22Rv1 (cell line): ENCODE measurements around the gene ATF1.
"Not testable (repeated sequence)": the region's sequence is repeated elsewhere in the genome, so short reads cannot be mapped to it uniquely, and the experiment has no call there.

Experiments
- H3K27ac ChIP-seq: fragments of 450-650 bp; 2 replicates; pipeline ENCODE4 v1.5.1; 2017
- ZFX ChIP-seq: fragments of 450-650 bp; IDR thresholded peaks from 2 replicates; pipeline ENCODE4 v1.6.1; 2017; ENCODE audit warnings: antibody characterized with exemption, borderline replicate concordance
- TF ChIP-seq, protein P1 (sequence below): fragments of 450-650 bp; IDR thresholded peaks from 2 replicates; pipeline ENCODE4 v1.5.1; 2017; ENCODE audit warnings: mild to moderate bottlenecking

Gene ATF1

DNA sequence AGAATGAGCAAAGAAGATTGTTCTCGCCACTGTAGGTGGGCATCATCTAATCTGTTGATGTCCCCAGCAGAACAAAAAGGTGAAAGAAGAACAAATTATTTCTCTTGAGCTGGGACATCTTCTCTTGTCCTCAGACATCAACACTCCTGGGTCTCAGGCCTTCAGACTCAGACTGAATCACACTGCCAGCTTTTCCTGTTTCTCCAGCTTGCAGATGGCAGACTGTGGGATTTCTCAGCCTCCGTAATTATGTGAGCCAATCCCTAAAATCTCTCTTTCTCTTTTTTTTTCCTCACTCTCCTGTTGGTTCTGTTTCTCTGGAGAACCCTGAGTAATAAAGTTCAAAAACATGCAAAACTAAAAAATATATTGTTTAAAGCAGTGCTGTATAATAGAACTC, 75.1 kb downstream of the ATF1 start:
- H3K27ac ChIP-seq = no peak overlapping the region
- no peak for TF ChIP-seq ZFX
- TF ChIP-seq, protein P1, sequence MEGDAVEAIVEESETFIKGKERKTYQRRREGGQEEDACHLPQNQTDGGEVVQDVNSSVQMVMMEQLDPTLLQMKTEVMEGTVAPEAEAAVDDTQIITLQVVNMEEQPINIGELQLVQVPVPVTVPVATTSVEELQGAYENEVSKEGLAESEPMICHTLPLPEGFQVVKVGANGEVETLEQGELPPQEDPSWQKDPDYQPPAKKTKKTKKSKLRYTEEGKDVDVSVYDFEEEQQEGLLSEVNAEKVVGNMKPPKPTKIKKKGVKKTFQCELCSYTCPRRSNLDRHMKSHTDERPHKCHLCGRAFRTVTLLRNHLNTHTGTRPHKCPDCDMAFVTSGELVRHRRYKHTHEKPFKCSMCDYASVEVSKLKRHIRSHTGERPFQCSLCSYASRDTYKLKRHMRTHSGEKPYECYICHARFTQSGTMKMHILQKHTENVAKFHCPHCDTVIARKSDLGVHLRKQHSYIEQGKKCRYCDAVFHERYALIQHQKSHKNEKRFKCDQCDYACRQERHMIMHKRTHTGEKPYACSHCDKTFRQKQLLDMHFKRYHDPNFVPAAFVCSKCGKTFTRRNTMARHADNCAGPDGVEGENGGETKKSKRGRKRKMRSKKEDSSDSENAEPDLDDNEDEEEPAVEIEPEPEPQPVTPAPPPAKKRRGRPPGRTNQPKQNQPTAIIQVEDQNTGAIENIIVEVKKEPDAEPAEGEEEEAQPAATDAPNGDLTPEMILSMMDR = no peak

- TF ChIP-seq, protein P1 = no peak
- TF ChIP-seq ZFX = no peak
- H3K27ac ChIP-seq = no peak overlapping the region
Measured at GRCh38 chr12:50840809-50841487, 77.0 kb downstream of the ATF1 start.

DNA sequence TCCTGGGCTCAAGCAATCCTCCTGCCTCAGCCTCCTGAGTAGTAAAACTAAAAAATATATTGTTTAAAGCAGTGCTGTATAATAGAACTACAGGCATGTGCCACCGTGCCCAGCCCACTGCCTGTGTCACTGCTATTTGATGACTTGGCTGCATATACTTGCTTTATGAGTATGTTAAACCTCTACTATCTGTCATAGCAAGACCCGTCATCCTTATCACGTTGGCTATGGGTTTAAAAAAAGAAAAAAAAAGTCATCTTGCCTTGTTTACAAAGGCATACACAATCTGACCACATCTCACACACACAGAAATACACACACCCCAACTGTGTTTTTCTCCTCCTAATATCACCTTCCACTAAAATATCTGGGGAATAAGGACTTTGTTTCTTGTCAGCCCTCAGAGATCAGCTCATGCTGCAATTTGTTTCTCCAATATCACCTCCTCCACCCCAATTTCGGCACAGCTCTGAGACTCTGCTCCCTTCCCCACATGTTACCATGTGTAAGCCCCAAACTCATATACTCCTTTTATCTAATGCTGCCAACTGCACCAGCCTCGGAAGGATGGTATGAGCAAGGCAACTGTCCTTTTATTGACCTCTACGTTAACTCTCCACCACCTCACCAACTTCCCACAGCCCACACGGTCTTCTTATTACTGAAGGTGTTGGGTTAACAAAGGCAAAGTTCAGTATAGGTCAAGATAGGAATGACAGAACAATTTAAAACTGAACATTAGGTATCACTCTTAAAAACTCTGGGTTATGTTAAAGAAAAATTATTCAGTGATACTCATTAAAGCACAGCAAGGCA, 78.0 kb downstream of the ATF1 start:
- no peak for TF ChIP-seq ZFX
- TF ChIP-seq, protein P1 = no peak
- no peak overlapping the region for H3K27ac ChIP-seq

DNA sequence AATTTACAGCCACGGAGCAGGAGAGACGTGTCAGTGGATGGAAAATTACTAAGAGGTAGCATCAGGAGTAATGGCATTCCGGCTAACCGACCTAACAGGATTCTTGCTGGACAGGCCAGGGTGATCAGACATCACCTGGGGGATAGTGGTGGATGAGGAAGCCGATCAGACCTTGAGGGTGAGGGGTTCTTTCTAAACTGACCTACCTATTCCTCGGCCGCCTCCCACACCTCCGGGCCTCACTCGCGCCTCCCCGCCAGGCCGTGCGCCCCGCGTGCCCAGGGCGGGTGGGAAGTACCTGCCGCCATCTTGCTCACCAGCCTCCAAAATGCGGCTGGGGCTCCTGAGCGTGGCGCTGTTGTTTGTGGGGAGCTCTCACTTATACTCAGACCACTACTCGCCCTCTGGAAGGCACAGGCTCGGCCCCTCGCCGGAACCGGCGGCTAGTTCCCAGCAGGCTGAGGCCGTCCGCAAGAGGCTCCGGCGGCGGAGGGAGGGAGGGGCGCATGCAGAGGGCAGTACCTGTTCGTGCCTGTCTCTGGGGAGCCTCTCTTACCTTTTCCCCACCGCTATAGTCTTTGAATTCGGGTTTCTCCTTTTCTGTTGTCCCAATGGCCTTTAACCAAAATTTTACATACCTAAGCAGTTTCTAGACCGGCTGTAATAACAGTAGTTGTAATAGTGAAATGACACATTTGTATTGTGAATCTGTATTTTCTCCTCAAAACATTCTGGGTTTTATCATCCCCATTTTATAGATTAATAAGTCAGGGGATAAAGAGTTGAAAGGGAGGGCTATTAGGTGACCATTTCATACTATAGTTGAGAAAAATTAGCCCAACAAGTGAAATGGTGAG, 79.0 kb downstream of the ATF1 start, which contains the start of gene TMPRSS12:
Gene TMPRSS12, plus strand, starts transcription at position 290 of the 857 bp plus-strand sequence. Its CDS starts 39 bp downstream, at position 329.
- no peak for TF ChIP-seq ZFX
- H3K27ac ChIP-seq = no peak within 1 kb of the TSS

DNA sequence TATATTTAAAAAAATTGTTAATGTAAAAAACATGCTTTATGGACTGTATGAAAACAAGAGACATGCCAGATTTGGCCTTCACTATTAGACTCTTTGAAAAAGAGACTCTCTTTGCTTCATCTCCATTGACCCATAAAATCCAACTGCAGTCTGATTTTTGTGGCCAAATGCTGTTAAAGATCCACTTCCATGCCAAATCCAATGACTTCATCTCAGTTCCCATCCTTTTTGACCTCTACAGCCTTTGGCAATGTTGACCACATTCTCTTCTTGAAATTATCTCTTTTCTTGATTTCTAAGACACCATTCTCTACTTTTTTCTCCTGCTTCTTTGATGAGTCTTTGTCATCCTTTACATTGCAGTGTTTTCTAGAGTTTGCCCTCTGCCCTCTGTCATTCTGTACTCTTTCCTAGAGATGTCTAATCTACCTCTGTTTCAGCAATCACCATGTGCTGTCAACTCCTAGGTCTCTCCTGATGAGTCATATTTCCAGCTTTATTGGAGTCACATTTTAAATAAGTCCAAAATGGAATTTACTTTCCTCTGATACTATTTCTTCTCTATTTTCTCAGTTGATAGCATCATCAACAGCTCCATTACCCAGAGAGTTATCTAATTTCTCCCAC, 81.2 kb downstream of the ATF1 start:
- TF ChIP-seq, protein P1 = no peak
- no peak for TF ChIP-seq ZFX
- no peak overlapping the region for H3K27ac ChIP-seq

DNA sequence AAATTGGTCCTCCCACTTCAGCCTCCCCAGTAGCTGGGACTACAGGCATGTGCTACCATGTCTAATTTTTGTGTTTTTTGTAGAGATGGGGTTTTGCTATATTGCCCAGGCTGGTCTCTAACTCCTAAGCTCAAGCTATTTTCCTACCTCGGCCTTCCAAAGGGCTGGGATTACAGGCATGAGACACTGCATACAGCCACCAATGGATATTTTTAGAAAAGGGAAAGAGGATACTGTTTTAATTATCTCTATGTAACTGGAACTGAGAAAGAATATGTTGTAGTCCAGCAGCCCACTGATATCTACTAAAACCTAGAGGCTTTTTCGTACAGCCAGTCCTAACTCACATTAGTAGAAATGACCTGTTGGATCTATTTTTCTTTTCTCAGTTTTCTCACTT, 85.1 kb downstream of the ATF1 start:
- TF ChIP-seq, protein P1 = no peak
- TF ChIP-seq ZFX = no peak
- no peak overlapping the region for H3K27ac ChIP-seq

DNA sequence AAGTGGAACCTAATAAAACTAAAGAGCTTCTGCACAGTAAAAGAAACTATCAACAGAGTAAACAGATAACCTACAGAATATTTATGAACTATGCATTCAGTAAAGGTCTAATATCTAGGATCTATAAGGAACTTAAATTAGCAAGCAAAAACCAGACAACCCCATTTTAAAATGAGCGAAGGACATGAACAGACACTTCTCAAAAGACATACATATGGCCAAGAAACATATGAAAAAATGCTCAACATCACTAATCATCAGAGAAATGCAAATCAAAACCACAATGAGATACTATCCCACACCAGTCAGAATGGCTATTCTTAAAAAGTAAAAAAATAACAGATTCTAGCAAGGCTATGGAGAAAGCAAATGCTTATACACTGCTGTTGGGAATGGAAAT, 91.3 kb downstream of the ATF1 start:
- H3K27ac ChIP-seq = not testable (repeated sequence)

GRCh38 chr12:50855679-50856078, 91.8 kb downstream of the ATF1 start:
- H3K27ac ChIP-seq = not testable (repeated sequence)
